Stimulated activated CD8-positive, alpha-beta memory T cell treated with anti-CD3 and anti-CD28 coated beads, Interleukin-15, amount 100 ng/mL, for 48 hours (primary cell): ENCODE measurements around the gene TRDMT1.

Experiments used
- DNase-seq, 2 donors: peaks; one replicate each; pipeline ENCODE4 v3.0.0-alpha.2; 2020; ENCODE audit warnings: low read depth in 2 of 2

The TRDMT1 gene

DNA sequence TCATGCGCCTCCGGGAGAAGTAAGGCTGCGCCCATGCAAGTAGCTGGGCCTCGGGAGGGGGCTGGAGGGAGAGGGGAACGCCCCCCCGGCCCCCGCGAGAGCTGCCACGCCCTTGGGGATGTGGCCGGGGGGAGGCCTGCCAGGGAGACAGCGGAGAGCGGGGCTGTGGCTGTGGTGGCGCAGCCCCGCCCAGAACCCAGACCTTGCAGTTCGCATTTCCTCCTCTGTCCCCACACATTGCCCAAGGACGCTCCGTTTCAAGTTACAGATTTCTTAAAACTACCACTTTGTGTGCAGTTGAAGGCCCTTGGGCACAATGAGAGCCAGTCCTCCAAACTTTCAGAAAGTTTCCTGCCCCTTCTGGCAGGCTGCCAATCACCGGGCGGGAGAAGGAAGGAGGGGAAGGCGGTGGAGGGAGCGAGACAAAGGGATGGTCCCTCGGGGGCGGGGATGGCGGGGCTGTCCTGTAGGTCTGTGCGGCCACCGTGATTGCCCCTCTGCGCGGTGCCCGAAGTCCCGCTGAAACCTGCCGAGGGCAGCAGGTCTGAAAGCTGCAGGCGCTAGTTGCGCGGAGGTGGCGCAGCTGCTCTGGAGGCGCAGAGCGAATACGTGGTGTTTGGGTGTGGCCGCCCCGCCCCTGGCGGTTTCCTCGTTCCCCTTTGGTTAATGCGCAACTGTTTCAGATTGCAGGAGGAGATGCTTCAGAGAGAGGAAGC, 28.7 kb upstream of the TRDMT1 start:
- peak; percentile 77 to 84 for DNase-seq

DNA sequence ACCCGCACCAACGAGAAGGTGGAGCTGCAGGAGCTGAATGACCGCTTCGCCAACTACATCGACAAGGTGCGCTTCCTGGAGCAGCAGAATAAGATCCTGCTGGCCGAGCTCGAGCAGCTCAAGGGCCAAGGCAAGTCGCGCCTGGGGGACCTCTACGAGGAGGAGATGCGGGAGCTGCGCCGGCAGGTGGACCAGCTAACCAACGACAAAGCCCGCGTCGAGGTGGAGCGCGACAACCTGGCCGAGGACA, 28.2 kb upstream of the TRDMT1 start:
- DNase-seq: no peak

DNA sequence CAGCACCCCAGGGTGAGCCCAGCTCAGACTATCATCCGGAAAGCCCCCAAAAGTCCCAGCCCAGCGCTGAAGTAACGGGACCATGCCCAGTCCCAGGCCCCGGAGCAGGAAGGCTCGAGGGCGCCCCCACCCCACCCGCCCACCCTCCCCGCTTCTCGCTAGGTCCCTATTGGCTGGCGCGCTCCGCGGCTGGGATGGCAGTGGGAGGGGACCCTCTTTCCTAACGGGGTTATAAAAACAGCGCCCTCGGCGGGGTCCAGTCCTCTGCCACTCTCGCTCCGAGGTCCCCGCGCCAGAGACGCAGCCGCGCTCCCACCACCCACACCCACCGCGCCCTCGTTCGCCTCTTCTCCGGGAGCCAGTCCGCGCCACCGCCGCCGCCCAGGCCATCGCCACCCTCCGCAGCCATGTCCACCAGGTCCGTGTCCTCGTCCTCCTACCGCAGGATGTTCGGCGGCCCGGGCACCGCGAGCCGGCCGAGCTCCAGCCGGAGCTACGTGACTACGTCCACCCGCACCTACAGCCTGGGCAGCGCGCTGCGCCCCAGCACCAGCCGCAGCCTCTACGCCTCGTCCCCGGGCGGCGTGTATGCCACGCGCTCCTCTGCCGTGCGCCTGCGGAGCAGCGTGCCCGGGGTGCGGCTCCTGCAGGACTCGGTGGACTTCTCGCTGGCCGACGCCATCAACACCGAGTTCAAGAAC, 27.7 kb upstream of the TRDMT1 start:
- peak; percentile 48 to 70 for DNase-seq

DNA sequence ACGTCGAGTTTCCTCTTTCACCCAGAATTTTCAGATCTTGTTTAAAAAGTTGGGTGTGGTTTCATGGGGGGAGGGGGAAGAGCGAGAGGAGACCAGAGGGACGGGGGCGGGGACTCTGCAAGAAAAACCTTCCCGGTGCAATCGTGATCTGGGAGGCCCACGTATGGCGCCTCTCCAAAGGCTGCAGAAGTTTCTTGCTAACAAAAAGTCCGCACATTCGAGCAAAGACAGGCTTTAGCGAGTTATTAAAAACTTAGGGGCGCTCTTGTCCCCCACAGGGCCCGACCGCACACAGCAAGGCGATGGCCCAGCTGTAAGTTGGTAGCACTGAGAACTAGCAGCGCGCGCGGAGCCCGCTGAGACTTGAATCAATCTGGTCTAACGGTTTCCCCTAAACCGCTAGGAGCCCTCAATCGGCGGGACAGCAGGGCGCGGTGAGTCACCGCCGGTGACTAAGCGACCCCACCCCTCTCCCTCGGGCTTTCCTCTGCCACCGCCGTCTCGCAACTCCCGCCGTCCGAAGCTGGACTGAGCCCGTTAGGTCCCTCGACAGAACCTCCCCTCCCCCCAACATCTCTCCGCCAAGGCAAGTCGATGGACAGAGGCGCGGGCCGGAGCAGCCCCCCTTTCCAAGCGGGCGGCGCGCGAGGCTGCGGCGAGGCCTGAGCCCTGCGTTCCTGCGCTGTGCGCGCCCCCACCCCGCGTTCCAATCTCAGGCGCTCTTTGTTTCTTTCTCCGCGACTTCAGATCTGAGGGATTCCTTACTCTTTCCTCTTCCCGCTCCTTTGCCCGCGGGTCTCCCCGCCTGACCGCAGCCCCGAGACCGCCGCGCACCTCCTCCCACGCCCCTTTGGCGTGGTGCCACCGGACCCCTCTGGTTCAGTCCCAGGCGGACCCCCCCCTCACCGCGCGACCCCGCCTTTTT, 26.9 kb upstream of the TRDMT1 start, which contains the start of gene VIM:
TSS of gene VIM (plus strand) at position 151 of the 925 bp plus-strand sequence. CDS start 1,182 bp downstream, outside the sequence.
- DNase-seq: peak; percentile 83 to 87

DNA sequence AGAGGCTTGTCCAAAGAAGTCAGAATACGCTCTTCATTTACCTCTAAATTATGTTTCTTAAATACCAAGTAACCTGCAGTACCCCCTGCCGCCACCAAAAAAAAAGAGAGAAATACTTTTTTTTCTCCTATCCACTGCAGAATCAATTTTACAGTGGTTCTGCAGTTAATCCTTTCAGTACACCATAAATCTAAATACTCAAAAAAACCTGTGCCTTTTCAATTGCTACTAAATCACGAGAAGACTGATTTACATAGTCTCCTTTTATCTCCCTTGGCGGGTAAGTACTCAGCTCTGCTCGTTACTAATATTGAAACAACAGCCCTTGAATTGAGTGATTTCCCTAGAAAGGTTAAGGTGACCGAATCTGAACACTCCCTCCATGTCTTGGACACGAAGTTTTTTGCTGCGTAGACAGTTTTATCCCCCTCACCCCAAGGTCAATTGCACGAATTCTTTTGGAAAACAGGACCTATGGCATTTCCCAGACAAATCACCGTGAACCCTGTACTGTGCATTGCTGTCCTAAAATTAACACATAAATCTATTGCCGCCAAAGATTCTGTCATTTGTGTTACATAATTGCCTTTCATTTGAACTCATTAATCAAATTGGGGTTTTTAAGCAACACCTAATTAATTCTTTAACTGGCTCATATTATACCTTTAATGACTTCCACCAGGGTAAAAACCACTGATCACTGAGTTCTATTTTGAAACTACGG, 26.1 kb upstream of the TRDMT1 start:
- DNase-seq: no peak

DNA sequence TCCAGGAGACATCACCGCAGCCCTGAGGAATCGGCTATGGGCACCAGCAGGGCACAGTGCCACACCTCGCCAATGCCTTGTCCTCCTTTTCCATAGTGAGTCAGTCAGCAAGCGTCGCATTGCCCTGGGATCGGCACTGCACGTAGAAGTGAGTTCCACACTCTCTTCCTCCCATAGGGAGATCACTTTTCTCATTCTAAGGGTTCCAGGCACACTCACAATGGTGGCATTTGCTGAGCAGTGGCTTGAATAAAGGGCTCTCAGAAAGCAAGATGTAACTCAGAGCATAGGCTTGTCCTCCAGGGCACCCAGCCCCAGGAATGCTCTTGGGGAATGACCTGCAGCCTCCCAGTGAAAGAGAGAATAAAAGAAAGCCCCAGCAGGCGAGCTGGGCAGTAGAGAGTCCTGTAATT, 25.4 kb upstream of the TRDMT1 start:
- no peak for DNase-seq

DNA sequence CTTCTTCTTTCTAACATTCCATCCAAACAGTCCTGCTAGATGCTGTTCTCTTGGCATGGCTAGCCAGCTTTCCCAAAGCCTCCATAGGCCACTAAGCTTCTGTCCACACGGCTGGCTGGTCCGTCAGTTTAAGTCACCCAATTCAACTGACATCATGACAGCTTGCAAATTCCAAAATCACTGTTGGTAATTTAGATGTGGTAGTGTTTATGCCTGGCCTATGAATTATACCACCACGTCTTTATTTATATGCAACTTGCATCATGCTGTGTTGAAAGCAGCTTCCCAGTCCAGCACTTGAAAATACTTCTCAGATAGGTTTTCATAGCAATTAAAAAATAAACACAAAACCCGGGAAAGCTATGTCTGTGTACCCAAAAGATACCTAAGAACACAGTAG, 24.3 kb upstream of the TRDMT1 start:
- DNase-seq: no peak

DNA sequence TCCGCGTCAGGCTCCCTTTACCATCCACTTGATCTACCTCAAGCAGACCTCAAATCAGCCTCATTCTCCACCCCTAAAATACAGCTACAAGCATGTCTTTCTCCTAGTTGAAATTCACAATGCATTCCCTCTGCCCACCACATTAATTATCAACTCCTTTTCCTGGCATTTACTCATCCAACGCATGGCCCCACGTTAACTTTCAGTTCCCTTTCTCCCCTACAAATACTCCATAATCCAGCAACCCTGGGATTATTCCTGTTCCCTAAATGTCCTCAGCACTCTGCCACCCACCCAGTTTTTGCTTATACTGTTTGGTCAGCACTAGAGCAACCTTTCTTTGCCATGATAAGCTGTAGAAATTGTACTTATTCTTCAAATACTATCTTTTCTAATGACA, 20.9 kb upstream of the TRDMT1 start:
- no peak for DNase-seq

DNA sequence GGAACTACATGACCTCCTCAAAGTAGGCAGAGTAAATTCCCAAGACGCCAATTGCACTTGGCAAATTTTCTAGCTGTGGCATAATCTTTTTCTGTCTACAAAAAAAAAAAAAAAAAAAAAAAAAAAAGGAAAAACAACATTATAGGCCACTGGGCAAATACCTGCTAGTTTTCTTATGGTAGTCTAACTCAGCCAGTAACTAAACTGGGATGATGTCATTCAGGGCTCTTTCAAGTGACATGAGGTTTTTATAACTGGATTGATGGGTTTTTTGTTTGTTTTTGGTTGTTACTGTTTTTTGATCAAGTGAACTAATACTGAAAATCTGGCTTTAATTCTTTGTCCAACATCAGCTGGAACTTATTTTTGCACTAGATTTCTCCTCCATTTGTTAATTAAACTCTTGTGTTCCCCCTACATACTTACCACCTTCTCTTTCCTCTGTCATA, 19.2 kb upstream of the TRDMT1 start:
- DNase-seq: no peak

DNA sequence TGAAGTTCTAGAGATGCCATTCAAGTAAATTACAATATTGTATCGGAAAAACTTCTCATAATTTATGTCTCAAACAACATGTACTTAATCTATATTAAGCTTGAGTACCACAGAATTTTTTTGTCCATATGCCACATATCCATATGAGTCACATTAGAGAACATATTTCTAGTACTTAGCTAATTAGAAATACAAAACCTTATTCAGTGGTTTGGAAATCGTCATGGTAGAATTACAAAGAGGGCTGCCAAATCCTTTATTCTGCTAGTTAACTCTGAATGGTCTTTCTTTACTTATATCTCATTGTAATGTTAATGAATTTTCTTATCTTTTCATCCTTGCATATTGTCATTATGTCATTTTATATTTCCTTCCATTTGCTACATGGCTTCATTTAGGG, 17.6 kb upstream of the TRDMT1 start:
- DNase-seq: no peak

DNA sequence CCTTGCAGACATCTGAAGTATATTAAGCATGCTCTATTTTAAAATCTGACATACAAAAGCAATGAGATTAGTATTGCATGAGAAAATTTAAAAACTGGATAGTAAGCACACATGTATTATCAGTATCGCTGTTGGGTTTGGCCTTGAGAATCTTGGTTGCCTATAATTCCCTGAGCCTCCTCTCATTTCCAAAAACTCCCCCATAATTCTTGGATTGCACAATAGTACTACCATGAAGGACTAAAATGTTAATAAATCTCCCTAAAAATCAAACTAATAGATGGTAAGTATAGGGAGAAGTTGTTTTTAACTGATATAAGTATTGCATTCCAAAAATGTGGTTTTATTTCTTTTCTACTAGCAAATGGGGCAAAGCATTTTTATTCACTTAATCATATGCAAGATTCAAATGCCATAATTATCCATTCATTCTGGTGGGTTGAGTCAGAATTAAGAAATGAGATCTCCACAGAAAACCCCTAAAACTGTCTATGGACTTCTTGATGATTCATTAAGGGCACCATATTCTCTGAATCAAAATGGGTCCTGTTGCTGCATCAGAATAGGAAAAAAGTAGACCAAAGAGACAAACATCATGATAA, 16.3 kb upstream of the TRDMT1 start:
- no peak for DNase-seq

DNA sequence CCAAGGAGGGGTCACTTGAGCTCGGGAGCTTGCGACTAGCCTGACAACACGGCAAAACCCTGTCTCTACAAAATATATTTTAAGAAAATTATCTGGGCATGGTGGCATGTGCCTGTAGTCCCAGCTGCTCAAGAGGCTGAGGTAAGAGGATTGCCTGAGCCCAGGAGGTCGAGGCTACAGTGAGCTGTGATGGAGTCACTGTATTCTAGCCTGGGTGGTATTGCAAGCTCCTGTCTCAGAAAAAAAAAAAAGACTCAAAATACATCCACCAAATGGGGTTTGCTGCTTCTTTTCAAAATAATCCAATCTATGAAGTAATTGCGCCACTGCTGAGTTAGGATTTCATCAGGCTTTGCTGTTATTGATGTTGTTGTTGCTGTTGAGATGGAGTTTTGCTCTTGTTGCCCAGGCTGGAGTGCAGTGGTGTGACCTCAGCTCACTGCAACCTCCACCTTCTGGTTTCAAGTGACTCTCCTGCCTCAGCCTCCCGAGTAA, 15.5 kb upstream of the TRDMT1 start:
- no peak for DNase-seq

DNA sequence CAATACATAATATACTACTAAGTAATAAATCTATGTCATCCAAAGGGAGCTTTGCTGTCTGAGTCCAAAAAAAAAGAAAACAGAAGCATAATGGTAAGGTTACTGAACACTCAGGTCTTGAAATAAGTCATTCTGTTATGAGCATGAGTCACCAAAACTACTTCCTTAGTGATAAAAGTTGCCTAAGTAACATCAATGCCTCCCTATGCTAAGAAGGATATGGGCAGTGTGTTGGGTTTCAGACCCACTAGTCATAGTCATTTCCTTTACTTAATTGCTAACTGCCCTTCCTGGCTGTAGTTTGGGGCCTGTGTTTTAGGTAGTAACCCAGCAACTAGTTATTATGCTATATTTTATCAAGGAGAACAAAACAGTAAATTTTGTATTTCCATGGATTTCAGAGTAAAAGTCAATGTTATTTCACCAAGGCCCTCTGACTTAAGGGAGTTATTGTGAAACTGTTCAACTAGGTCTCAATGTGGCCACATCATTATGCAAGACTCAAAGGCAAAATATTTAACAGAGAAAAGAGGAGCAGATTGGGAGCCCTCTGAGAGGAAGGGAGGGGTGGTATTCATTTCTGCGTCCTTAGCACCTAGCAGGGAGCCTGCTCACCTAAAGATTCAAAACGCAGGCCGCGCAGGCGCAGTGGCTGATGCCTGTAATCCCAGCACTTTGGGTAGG, 14.9 kb upstream of the TRDMT1 start:
- DNase-seq: no peak

DNA sequence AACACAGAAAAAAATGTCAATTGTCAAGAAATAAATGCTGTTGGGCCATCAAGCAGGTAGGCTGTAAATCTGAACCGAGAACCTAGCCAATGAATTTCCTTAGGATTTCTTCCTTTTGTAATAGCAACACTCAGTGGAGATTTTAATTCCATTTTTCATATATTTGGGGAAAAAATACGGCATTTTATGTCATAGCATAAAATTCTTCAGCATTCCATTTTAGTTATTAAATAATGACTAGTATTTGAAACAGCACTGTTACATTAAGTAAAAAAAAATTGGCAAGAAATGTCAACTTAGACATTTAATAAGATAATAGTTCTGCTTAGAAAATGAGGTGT, 14.3 kb upstream of the TRDMT1 start:
- DNase-seq: no peak

DNA sequence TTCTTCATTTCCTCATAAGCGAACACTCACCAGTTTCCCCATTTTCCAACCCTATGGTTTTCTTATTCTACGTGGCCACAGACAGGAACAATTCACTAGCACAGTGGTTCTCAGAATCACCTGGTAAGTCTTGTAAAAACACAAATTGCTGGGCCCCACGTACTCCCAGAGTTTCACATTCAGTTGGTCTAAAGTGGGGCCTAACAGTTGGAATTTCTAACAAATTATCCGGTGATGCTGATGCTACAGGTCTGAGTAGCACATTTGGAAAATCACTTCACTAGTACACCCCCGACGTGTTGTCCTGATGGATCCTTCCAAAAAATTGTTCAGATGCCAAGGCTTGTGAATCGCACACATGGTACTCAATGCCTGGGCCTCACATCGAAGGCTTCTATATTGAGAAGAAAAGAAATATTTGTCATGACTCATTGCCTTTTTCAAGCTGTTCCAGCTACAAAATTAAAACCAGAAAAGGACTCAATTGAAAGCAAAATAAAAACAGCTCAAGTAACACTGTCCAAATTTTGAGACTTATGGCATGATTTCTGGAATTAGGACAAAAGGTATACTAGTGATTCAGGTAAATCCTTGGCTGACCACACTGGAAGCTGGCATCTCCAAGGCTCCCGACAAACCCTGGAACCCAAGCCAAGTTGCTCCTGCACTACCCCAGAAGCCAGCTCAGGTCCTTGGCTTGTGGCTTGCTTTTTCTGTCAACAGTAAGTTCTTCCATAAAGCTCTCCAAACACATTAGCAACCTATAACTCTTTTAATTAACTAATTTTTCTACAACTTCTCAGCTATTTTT, 13.7 kb upstream of the TRDMT1 start:
- no peak for DNase-seq

DNA sequence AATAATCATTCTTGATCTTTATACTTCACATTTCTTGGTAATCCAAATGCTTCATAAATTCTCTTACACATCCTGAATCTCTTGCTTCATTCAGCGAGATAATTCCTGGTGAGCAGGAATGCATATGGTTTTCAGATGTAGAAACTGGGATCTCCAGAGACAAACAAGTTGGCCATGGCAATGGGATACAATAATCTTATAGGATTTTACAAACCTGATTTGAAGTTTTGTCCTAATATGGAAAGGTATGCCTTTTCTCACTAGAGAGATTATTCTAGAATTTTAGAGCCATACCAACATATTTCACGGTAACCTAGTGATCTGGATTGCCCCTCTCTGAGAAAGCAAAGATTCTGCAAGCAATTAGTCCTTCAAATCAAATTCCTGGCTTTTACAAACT, 13.1 kb upstream of the TRDMT1 start:
- DNase-seq: no peak

DNA sequence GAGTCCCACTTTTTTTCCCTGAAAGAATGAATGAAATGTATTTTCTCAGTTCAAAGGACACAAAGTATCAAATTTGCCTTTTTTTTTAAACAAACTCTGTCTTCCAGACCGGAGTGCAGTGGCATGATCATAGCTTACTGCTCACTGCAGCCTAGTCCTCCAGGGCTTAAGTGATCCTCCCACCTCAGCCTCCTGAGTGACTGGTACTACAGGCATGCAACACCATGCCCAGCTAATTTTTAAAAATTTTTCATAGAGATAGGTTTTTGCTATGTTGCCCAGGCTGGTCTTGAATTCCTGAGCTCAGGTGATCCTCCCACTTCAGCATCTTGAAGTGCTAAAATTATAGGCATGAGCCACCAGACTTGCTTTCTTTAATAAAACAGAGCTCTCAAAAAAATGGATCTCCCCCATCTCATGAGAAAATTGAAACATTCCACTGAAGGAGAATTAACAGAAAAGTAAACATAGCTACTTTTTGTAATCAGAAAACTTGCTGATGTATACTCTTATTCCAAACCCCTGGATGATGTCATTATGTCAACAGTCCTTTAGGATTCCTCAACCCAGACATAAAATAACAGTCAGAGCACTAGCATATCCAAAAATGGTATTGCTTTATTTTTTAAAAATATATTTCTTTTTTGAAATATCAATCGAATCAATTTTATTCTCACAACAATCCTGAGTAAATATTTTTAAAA, 12.3 kb upstream of the TRDMT1 start:
- no peak for DNase-seq

DNA sequence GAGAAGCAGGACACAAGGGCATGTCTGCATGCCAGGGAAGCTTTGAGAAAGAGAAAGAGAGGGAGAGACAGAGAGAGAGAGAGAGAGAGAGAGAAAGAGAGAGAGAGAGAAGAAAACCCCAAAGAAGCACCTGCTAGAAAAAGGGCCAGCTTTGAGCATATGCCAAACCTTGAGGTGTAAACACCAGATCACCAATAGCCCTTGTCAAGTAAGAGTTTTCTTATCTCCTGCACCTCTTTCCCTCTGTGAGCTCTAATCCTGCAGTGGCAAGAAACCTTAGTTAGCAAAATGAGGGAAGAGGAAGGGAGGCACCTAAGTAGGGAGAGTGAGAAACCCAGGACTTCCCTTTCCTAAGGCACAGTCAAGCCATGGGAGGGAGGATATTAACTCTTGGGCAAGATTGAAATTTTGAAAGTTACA, 11.3 kb upstream of the TRDMT1 start:
- no peak for DNase-seq

DNA sequence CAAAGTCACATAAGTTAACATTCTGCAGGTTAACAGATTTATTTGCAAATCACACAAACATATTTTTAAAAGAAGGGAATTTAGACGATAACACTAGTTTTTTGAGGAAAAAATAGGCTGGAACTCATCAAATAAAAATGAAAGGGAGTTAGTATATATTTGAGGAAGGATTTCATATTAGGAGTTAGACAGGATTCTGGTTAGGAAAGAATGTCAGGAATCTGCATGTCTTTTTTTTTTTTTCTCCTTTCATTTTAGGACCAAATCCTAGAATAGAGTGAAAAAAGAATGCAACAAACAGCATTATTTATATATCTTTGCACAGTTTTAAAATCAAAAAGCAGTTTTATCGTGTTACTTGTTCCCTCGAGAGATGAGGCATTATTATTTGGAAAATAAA, 8.9 kb upstream of the TRDMT1 start:
- no peak for DNase-seq
